Islet of Langerhans (tissue), 1 donor: ENCODE measurements around the gene TBC1D22B.
"Not testable (repeated sequence)": the region's sequence is repeated elsewhere in the genome, so short reads cannot be mapped to it uniquely, and the experiment has no call there.

ENCODE experiments used
- FAIRE-seq: peaks from one replicate; lab custom pipeline; 2011; peaks lifted over from hg19 to GRCh38; lab: Jason Lieb, UNC

TBC1D22B gene

GRCh38 chr6:37321516-37322415 is 64.2 kb downstream of the TBC1D22B start:
- FAIRE-seq, result no peak

GRCh38 chr6:37323580-37323979 is 66.0 kb downstream of the TBC1D22B start:
- FAIRE-seq, result no peak

GRCh38 chr6:37324131-37325033 is 66.8 kb downstream of the TBC1D22B start:
- FAIRE-seq, result no peak

- FAIRE-seq, result not testable (repeated sequence)
Measured at GRCh38 chr6:37330345-37330744, 72.8 kb downstream of the TBC1D22B start.

- no peak for FAIRE-seq
Measured at GRCh38 chr6:37331047-37331446, 73.5 kb downstream of the TBC1D22B start.

- FAIRE-seq, result no peak
Measured at GRCh38 chr6:37332894-37333293, 75.3 kb downstream of the TBC1D22B start.

- no peak for FAIRE-seq
Measured at GRCh38 chr6:37334047-37334446, 76.5 kb downstream of the TBC1D22B start.

GRCh38 chr6:37338317-37338716 is 80.7 kb downstream of the TBC1D22B start:
- FAIRE-seq, result not testable (repeated sequence)

GRCh38 chr6:37338745-37339255 is 81.2 kb downstream of the TBC1D22B start:
- no peak for FAIRE-seq

- FAIRE-seq, result no peak
Measured at GRCh38 chr6:37339741-37340638, 82.4 kb downstream of the TBC1D22B start.

- no peak for FAIRE-seq
Measured at GRCh38 chr6:37340639-37340943, 83.0 kb downstream of the TBC1D22B start.

GRCh38 chr6:37343248-37343647 is 85.7 kb downstream of the TBC1D22B start:
- no peak for FAIRE-seq

- no peak for FAIRE-seq
Measured at GRCh38 chr6:37344308-37344707, 86.7 kb downstream of the TBC1D22B start.

- not testable (repeated sequence) for FAIRE-seq
Measured at GRCh38 chr6:37345804-37346203, 88.2 kb downstream of the TBC1D22B start.

- FAIRE-seq, result no peak
Measured at GRCh38 chr6:37347177-37347576, 89.6 kb downstream of the TBC1D22B start.

- no peak for FAIRE-seq
Measured at GRCh38 chr6:37347670-37348111, 90.1 kb downstream of the TBC1D22B start.

- no peak for FAIRE-seq
Measured at GRCh38 chr6:37351027-37351426, 93.5 kb downstream of the TBC1D22B start.

- FAIRE-seq, result no peak
Measured at GRCh38 chr6:37352384-37352783, 94.8 kb downstream of the TBC1D22B start.

GRCh38 chr6:37353761-37354525 is 96.4 kb downstream of the TBC1D22B start, which contains the start of gene RNF8:
RNF8 (plus strand) TSS chr6:37353983; CDS start chr6:37354165, 182 bp downstream.
- FAIRE-seq, result no peak

GRCh38 chr6:37354526-37355384 is 97.2 kb downstream of the TBC1D22B start:
- FAIRE-seq, result no peak
